Keratinocyte (primary cell): ENCODE data around the gene SIGLECL1. TPM values are rescaled to one million over a fixed set of nuclear protein-coding genes. Genes with fewer than 3 reads are reported as not detected.

Experiments
- DNase-seq: peaks from one replicate; pipeline ENCODE4 v3.0.0-alpha.2; 2011; ENCODE audit warnings: low read depth, missing footprints, low spot score
- FAIRE-seq: peaks from 2 replicates; lab custom pipeline; 2011; peaks lifted over from hg19 to GRCh38; lab: Jason Lieb, UNC
- H2AFZ ChIP-seq: 2 replicates; pipeline ENCODE4 v1.6.0; 2012; ENCODE audit warnings: low read length, control low read depth, inconsistent platforms; ENCODE audit not compliant: control insufficient read depth
- H3K27ac ChIP-seq: 2 replicates; pipeline ENCODE4 v1.5.1; 2011; ENCODE audit warnings: low read length; ENCODE audit not compliant: control insufficient read depth, insufficient read depth
- H3K27me3 ChIP-seq: 3 replicates; pipeline ENCODE4 v1.6.0; 2011; ENCODE audit warnings: low read length; ENCODE audit not compliant: control insufficient read depth, insufficient read depth; ENCODE audit errors: extremely low read depth
- H3K36me3 ChIP-seq, 2 experiments: 2 replicates in 1 of 2; 3 replicates in 1 of 2; pipeline ENCODE4 v1.5.1; 2011; ENCODE audit warnings: low read length in 2 of 2, mild to moderate bottlenecking in 1 of 2; ENCODE audit not compliant: control insufficient read depth in 2 of 2, insufficient read depth in 2 of 2; ENCODE audit errors: extremely low read depth in 1 of 2
- H3K4me1 ChIP-seq: 3 replicates; pipeline ENCODE4 v1.5.1; 2011; ENCODE audit warnings: low read length; ENCODE audit not compliant: control insufficient read depth, insufficient read depth; ENCODE audit errors: extremely low read depth
- H3K4me2 ChIP-seq: 3 replicates; pipeline ENCODE4 v1.6.0; 2011; ENCODE audit warnings: low read depth, low read length; ENCODE audit not compliant: control insufficient read depth, insufficient read depth; ENCODE audit errors: extremely low read depth
- H3K4me3 ChIP-seq, 3 experiments: fragments of 200-600 bp in 1 of 3; sonication (generic) in 1 of 3; 2 replicates in 2 of 3; 3 replicates in 1 of 3; pipeline ENCODE4 v1.5.1; 2011 to 2016; ENCODE audit warnings: low read length in 3 of 3, mild to moderate bottlenecking in 3 of 3, control low read depth in 2 of 3, inconsistent platforms in 1 of 3, low read depth in 1 of 3, mixed read lengths in 1 of 3, mixed run types in 1 of 3, moderate library complexity in 1 of 3; ENCODE audit not compliant: control insufficient read depth in 2 of 3, insufficient read depth in 2 of 3; ENCODE audit errors: extremely low read depth in 1 of 3
- H3K79me2 ChIP-seq: 2 replicates; pipeline ENCODE4 v1.6.0; 2012; ENCODE audit warnings: low read length; ENCODE audit not compliant: control insufficient read depth, insufficient read depth
- H3K9ac ChIP-seq: 3 replicates; pipeline ENCODE4 v1.6.0; 2011; ENCODE audit warnings: low read length; ENCODE audit not compliant: control insufficient read depth, insufficient read depth; ENCODE audit errors: extremely low read depth
- H3K9me1 ChIP-seq: 3 replicates; pipeline ENCODE4 v1.6.0; 2011; ENCODE audit warnings: low read length; ENCODE audit not compliant: control insufficient read depth, insufficient read depth; ENCODE audit errors: extremely low read depth
- H3K9me3 ChIP-seq: 2 replicates; pipeline ENCODE4 v1.5.1; 2012; ENCODE audit warnings: low read depth, low read length; ENCODE audit not compliant: control insufficient read depth
- H4K20me1 ChIP-seq: 3 replicates; pipeline ENCODE4 v1.6.0; 2011; ENCODE audit warnings: low read length; ENCODE audit not compliant: control insufficient read depth, insufficient read depth; ENCODE audit errors: extremely low read depth
- EZH2 ChIP-seq: IDR thresholded peaks from one replicate; pipeline ENCODE4 v1.6.1; 2012; ENCODE audit warnings: inconsistent platforms, mild to moderate bottlenecking, low read length, moderate library complexity
- dilution Hi-C: fragments of 300-500 bp; cut with MboI; formaldehyde crosslinking; loops from one replicate; pipeline ENCODE4 v1.7.0; 2020; ENCODE audit warnings: low sequenced_read_pairs; ENCODE audit not compliant: extremely low pct_ligation_motif_present
- polyA plus RNA-seq, 5 experiments: library from polyadenylated mRNA; depleted of rRNA in 3 of 5; stranded (reverse) in 3 of 5; stranded (forward) in 1 of 5; unstranded in 1 of 5; fragments of >200 nt; gene quantifications; 1 replicate in 1 of 5; 2 replicates in 3 of 5; 3 replicates in 1 of 5; pipeline versions ENCODE4 v1.2.1 to v1.2.3, GENCODE V29; 2011 to 2012; ENCODE audit warnings: missing spikeins in 2 of 5, low read depth in 1 of 5, low replicate concordance in 1 of 5
- TF ChIP-seq, protein P1 (sequence below), 3 experiments: IDR thresholded peaks in 1 of 3; conservative IDR thresholded peaks in 1 of 3; optimal IDR thresholded peaks in 1 of 3; 2 replicates in 2 of 3; 3 replicates in 1 of 3; pipeline versions ENCODE3 to v1.5.1; 2011; ENCODE audit warnings: low read length in 3 of 3, mild to moderate bottlenecking in 3 of 3, moderate library complexity in 2 of 3, control low read depth in 1 of 3, inconsistent platforms in 1 of 3; ENCODE audit not compliant: insufficient read depth in 2 of 3; ENCODE audit errors: extremely low read depth in 1 of 3

Gene SIGLECL1
- polyA plus RNA-seq, 1 donor (not counting 4 experiments of a cell fraction or from before 2014, with no cell fraction given): not detected

DNA sequence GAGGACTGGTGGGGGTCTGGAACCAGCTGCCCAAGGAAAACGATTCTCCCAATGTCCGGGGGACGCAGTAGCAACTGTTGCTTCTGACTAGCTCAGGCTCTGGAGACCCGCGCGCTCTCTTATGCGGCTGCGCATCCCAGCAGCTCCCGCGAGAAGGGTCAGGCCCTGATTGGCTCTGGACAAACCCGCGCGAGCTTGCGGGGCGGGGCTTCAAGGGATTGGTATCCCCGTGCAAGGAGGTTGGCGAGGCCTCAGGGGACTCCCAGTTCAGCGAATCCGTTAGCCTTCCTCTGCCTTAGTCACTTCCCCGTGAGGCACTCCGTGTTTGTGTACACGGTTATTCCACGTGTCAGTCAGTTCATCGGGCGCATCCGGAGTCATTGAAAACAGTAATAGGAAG lies 20.2 kb downstream of the SIGLECL1 start:
- no peak for FAIRE-seq
- dilution Hi-C loops: no loop called here
- H2AFZ ChIP-seq: no peak overlapping the region
- no peak overlapping the region for H3K27ac ChIP-seq
- H4K20me1 ChIP-seq: no peaks in the 10 kb centered on the region
- no peaks in the 10 kb centered on the region for H3K9me1 ChIP-seq
- no peaks in the 10 kb centered on the region for H3K27me3 ChIP-seq
- no peak for DNase-seq
- H3K4me2 ChIP-seq: no peak overlapping the region
- H3K4me3 ChIP-seq: no peak overlapping the region
- no peaks in the 10 kb centered on the region for H3K36me3 ChIP-seq
- H3K4me1 ChIP-seq: no peaks in the 10 kb centered on the region
- H3K79me2 ChIP-seq: no peaks in the 10 kb centered on the region
- no peaks in the 10 kb centered on the region for H3K9me3 ChIP-seq
- TF ChIP-seq, protein P1, sequence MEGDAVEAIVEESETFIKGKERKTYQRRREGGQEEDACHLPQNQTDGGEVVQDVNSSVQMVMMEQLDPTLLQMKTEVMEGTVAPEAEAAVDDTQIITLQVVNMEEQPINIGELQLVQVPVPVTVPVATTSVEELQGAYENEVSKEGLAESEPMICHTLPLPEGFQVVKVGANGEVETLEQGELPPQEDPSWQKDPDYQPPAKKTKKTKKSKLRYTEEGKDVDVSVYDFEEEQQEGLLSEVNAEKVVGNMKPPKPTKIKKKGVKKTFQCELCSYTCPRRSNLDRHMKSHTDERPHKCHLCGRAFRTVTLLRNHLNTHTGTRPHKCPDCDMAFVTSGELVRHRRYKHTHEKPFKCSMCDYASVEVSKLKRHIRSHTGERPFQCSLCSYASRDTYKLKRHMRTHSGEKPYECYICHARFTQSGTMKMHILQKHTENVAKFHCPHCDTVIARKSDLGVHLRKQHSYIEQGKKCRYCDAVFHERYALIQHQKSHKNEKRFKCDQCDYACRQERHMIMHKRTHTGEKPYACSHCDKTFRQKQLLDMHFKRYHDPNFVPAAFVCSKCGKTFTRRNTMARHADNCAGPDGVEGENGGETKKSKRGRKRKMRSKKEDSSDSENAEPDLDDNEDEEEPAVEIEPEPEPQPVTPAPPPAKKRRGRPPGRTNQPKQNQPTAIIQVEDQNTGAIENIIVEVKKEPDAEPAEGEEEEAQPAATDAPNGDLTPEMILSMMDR (optimal IDR thresholded peaks at IDR 0.05 in 1 of 3, IDR thresholded peaks at IDR 0.05 in 1 of 3, conservative IDR thresholded peaks at IDR 0.05 in 1 of 3; ENCODE audit: extremely low read depth in 1 of 3, insufficient read depth in 2 of 3, low read length in 3 of 3): no peak
- TF ChIP-seq EZH2: no peak
- H3K9ac ChIP-seq: no peak overlapping the region

DNA sequence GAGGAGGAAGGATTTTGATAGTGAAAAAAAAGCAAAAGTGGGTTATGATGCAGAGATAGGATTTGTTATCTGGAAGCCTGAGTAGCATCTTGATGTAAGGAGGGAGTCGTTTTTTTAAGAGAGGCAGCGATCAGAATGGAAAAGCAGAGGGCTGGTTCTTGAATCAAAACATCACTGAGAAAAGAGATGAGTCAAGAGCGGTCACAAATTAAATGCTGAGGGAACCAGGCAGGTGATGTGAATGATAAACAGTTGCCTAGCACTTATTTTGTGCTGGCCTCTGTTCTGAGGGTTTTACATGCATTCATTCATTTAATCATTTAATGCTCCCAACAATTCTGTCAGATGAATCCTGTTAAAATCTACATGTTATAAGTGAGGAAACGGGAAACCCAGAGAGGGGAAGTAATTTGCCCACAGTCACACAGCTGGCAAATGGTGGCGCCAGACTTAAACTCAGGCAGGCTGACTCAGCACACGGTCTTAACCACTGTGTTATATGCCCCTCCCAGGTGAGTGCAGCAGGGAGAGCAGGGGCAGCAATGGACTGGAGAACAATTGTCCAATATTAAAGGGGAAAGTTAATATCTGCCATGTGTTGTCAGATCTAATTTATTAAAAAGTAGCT lies 21.4 kb downstream of the SIGLECL1 start:
- H3K9me1 ChIP-seq: no peaks in the 10 kb centered on the region
- DNase-seq (no peak), FAIRE-seq (no peak)
- H3K9me3 ChIP-seq: no peaks in the 10 kb centered on the region
- no peak overlapping the region for H3K9ac ChIP-seq
- dilution Hi-C loops: no loop called here
- H3K27ac ChIP-seq: no peak overlapping the region
- no peak overlapping the region for H2AFZ ChIP-seq
- H3K4me1 ChIP-seq: no peaks in the 10 kb centered on the region
- H4K20me1 ChIP-seq: no peaks in the 10 kb centered on the region
- TF ChIP-seq, protein P1 (optimal IDR thresholded peaks at IDR 0.05 in 1 of 3, IDR thresholded peaks at IDR 0.05 in 1 of 3, conservative IDR thresholded peaks at IDR 0.05 in 1 of 3; ENCODE audit: extremely low read depth in 1 of 3, insufficient read depth in 2 of 3, low read length in 3 of 3): no peak
- no peak for TF ChIP-seq EZH2
- H3K4me3 ChIP-seq: no peak overlapping the region
- no peak overlapping the region for H3K4me2 ChIP-seq
- H3K27me3 ChIP-seq: no peaks in the 10 kb centered on the region
- H3K79me2 ChIP-seq: no peaks in the 10 kb centered on the region
- no peaks in the 10 kb centered on the region for H3K36me3 ChIP-seq
